RKO (cell line): ENCODE results near the gene ZNF219.

ENCODE experiments used
- DNase-seq: peaks from one replicate; pipeline ENCODE4 v3.0.0-alpha.2; 2016; ENCODE audit warnings: low spot score

Gene ZNF219

DNA sequence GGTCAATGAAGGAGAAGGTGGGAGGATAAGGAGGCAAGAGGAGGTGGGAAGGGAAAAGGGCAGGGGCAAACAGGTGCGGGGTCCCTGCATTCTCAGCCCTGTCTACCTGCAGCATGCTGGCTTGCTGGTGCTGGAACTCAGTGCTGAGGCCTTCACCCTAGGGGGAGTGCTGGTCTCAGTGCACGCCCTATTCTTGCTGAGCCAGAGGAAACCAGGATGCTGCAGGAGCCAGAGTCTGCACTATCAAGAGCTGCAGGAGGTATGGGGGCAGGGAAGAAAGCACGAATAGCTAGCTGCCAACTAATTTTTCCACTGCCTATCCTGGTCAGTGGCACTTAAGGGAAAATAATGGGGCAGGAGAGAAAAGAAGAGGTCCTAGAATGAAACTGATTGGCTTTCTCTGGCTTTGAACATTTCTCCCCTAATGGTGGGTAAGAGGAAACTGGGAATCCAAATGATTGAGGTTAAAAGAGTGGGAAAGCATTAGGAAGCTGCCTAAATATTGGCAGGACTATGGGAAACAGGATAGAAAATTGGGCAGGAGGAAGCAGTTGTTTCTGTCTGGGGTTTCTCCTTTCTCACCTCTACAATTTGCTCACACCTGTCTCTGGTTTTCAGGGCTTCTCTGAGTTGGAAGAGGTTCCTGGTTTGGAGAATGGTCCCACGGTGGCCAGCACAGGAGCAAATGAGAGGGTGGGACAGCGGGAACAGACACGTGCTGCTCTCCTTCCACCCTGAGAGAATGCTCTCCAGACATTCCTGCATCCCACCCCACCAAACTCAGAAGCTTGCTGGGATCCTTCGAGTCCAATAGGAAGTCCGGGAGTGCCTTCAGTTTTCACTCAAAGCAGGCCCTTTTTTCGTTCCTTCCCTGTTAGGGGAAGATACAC lies 4.3 kb upstream of the ZNF219 start:
- DNase-seq = peak; percentile 50

DNA sequence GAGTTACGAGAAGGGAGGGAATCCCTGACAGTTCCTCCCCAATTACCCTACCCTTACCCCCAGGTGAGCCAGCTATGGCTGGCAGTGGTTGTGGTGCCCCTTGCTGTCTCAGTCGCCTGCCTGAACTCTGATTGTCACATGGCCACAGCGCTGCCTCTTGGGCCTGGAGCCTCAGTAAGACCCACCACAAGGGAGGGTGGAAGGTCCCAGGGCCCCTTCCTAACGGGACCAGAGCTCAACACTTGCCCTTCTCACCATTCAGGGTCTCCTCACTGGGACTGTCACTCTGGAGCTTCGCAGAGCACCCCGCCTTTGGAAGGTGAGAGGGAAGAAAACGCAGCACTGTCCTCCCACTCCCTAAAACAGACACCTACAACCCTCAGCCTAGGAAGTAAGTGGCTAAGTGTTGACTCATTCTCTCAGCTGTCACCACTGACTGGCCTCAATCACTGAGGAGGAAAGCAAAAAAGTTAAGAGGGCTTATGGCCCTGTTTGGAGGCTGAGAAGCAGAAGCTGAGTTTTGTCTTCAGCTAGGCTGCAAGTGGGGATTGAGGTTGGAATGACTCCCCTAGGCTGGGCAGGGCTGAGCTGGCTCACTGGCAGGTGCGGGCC lies 3.5 kb upstream of the ZNF219 start:
- DNase-seq = peak; percentile 64

DNA sequence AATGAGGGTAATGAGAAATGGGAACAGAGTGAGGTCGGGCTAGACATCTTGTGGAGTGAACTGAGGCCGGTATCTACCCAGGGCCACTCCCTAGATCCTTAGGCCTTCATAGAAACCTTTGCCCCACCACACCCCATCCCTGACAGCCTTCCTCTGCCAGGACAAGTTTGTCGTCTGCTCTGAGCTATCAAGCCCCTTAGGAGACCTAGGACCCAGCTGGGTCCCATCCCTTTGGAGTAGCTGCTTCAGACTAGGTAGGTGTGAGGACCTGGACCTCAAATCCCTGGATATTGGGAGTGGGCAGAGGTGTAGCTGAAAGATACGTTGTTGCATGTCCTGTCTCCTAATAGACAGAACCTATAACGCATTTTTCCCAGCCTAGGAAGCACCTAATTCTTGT lies 2.5 kb upstream of the ZNF219 start, which contains the start of gene TMEM253:
TMEM253 (plus strand) TSS at position 136 of the 400 bp plus-strand sequence. CDS start 278 bp downstream, outside the sequence.
- DNase-seq = no peak

- no peak for DNase-seq
Observed at GRCh38 chr14:21099596-21099985, 1.1 kb upstream of the ZNF219 start.

DNA sequence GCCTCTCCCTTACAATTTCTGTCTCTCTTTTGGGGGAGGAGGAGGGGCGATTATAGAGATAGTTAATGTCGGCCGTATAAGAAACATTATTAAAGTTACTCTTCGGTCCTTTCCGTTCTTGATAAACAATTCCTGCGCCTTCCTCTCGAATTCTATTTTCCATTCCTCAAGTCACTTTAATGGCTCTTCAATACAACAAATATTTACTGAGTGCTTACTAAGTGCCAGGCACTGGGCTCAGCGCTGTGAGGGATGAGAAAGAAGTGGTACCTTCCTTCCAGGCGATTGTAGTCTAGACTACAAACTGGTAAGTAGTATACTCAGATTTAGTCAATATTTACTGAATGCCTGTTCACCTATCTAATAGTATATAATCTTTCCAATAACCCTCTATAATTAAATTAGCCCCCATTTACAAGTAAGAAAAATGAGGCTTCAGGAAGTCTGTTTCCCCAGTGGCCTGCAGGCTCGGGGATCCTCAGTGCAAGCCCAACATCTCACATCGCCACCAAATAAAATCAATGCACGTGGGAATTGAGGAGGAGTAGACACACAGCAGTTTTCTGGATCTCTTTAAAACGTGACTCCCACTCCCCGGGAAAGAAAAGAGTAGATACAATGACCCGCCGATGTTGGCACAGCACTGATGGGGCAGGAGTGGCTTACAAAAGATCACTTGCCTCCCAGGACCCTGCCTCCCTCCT lies 589 bp upstream of the ZNF219 start:
- DNase-seq = peak; percentile 37

DNA sequence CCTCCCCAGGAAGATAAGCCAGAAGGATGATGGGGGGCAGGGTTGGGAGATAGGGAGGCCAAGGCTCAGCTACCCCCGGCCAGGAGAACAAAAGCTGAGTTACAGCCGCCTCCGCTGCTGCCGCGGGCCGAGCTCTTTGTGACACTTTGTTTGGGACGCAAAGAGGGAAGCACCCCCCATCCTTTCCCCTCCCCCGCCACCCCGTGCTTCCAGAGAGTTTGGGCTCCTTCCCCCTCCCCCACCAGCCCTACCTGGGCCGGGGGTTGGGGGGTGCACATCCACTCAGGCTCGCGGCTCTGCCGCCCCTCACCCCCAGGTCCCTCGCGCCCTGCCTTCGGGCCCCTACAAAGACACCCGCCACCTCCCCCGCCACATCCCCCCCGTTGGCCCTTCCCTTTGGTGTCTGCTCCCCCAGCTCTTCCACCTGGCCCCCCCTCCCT lies 799 bp downstream of the ZNF219 start:
- DNase-seq = no peak

GRCh38 chr14:21096978-21097635 lies 1.3 kb downstream of the ZNF219 start:
- DNase-seq = no peak

DNA sequence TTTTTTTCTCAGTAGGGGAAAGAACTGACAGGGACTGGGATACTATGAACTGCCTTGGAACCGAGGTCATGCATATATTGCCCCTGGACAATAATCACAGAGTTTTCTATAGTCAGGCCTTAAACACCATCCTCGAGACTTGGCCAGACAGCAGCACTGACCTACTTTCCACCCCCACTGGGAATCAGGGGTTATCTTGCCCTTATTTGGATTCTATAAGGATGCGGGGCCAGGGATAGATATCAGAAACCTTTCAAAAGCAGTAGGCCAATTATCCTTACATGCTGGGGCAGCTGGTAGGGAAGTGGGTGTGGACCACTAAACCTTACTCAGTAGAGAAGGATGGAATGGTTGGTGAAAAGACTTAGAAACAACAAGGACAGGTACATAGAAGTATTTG lies 2.0 kb downstream of the ZNF219 start:
- no peak for DNase-seq

DNA sequence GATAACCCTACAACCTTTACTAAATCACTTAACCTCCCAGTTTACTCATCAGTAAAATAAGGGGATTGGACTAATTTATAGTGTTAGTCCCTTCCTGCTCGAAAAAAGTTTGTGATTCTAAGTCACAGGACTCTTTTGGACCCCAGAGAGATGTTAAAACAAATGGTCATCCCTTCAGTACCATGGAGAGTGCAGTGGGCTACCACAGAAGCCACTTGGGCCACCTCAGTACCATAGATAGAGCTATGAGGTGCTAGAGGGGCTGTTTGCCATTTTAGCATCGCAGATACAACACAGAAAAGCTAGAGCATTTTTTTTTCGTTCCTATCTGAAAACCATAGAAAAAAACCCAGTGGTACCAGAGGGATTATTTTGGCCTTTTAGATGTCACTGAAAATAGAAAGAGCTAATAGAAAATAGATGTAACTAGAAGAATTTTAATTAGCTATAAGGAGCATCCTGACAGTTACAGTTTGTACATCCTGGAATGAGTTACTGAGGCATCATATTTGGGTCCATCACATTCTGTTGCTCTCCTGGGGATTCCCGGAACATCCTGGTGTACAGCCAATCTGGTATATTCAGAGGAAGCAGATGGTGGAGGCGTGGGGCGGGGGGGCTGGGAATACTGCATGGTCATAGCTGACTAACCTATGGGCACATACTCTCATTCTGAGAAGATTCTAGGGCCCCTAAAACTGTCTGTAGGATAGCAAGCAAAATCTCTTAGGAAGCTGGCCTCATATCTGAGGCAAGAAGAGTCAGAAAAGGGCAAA lies 2.8 kb downstream of the ZNF219 start:
- DNase-seq = peak; percentile 29

GRCh38 chr14:21093769-21094681 lies 4.4 kb downstream of the ZNF219 start:
- no peak for DNase-seq

- no peak for DNase-seq
Observed at GRCh38 chr14:21093018-21093417, 5.4 kb downstream of the ZNF219 start.

DNA sequence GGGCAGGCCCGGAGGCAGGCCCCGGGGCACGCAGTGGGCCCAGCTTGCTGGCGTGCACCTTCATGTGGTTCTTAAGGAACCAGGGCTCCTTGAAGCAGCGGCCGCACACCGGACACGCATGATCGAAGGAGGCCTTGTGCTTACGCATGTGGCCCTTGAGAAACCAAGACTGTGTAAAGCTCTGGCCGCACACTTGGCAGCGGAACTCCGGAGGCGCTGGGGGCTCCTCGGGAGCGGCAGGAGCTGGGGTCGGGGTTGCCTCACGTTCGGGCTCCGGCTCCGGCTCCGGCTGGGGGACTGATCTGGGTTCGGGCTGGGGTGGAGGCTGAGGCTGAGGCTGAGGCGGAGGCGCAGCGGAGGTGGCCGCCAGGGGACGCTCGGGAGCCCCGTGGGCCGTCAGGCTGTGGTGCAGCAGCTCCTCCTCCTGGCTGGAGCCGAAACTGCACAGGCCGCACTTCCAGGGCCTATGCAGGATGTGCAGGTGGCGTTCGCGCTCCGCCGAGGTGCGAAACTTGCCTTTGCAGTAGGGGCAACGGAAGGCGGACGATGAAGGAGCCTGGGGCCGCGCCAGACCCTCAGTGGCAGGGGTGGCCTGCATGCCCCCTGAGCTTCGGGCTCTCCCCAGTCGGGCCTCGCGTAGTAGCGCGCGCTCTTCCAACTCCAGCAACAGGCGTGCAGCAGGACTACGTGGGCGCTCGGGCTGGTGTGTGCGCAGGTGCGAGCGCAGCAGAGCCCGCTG lies 6.0 kb downstream of the ZNF219 start:
- peak; percentile 22 for DNase-seq

- DNase-seq = no peak
Observed at GRCh38 chr14:21091821-21092272, 6.6 kb downstream of the ZNF219 start.

DNA sequence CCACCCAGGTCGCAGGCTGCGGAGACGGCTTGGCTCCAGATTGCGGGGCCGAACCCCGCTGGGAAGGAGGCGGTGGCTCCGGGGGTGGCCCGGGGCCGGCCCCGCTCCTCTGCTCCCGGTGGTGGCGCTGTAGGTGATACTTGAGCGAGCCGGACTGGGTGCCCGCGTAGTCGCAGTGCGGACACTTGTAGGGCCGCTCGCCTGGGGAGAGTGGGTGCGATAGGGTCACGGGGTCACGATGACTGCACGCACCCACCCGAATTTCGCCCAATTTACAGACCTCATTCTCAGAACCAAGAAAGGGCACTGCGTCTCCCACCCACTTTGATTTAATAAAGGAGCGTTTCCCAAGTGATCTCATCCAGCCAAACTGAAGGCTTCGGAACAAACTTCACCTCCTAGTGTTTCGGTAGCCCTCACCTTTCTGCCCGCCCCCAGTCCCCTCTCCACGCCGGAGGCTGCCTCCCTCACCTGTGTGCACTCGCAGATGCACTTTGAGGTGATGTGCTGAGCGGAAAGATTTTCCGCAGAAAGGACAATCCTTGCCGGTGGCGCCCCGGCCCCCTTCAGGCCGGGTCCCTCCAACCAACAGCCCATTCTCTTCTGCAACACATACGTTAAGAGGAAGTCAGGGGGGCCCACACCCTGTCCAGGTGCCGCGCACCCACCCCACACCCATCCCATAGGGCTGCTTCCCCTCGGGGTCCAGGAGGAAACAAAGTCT lies 7.4 kb downstream of the ZNF219 start:
- DNase-seq = no peak

GRCh38 chr14:21090194-21090939 lies 8.1 kb downstream of the ZNF219 start:
- no peak for DNase-seq

- no peak for DNase-seq
Observed at GRCh38 chr14:21089877-21090193, 8.6 kb downstream of the ZNF219 start.

DNA sequence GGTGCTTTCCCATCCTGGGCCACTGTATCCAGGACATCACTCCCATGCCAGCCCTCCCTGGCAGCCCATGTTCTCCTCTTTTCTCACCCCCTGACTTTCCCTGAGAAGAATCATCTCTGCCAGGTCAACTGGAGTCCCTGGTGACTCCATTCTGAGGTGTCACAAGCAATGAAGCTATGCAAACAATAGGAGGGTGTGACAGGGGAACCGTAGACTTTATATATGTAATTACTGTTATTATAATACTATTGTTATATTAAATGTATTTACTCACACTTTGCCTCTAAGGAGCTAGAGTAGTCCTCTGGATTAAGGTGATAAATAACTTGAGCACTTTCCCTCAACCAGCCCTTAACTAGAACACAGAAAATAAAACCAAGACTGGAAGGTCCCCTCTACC lies 9.2 kb downstream of the ZNF219 start:
- DNase-seq = no peak

DNA sequence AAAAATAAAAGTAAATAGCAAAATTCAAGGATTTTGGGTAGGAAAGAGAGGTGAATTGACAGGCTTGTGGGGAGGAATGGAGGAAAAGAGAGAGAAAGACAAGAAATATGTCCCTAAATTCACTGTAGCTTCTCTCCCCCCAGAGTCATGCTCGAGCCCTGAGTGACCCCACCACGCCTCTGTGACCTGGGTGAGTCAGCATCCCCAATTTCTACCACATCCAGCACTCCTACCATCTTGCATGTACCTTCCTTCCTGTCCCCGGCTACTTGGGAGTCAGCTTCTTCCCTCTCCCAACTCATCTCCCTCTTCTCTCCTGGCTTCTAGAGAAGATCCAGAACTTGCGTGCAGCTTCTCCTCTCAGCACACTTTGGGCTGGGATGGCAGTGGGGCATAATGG lies 9.8 kb downstream of the ZNF219 start:
- DNase-seq = no peak
